Astrocyte of the spinal cord (primary cell): ENCODE results near the gene RPL27.

Source experiments
- DNase-seq: peaks from one replicate; pipeline ENCODE4 v3.0.0; 2011; ENCODE audit warnings: low read depth, low spot score
- H3K4me3 ChIP-seq: 2 replicates; pipeline ENCODE4 v1.5.1; 2011; ENCODE audit warnings: low read depth, mild to moderate bottlenecking, low read length, moderate library complexity
- CTCF ChIP-seq: IDR thresholded peaks from 2 replicates; pipeline ENCODE4 v1.5.1; 2012; ENCODE audit warnings: low read depth, mild to moderate bottlenecking, low read length, inconsistent platforms
- in situ Hi-C: cut with HindIII; loops from 2 replicates; pipeline ENCODE4 v1.10.0; 2017; ENCODE audit warnings: low sequenced_read_pairs

The RPL27 gene

GRCh38 chr17:43027091-43028032 is 29.1 kb downstream of the RPL27 start:
- no peak for DNase-seq
- in situ Hi-C loops, result no loop called here
- TF ChIP-seq CTCF, result no peak

GRCh38 chr17:43028221-43028861 is 30.1 kb downstream of the RPL27 start:
- no peak for DNase-seq
- no peak for TF ChIP-seq CTCF
- no peak overlapping the region for H3K4me3 ChIP-seq
- in situ Hi-C loops, result no loop called here

More at GRCh38 chr17:43027091-43028032, 29.1 kb downstream of the RPL27 start:
- H3K4me3 ChIP-seq, result no peak overlapping the region

GRCh38 chr17:43030137-43030767 is 32.0 kb downstream of the RPL27 start:
- H3K4me3 ChIP-seq, result no peak overlapping the region
- in situ Hi-C loops, result no loop called here
- no peak for TF ChIP-seq CTCF
- DNase-seq, result no peak

- TF ChIP-seq CTCF, result no peak
- no peak overlapping the region for H3K4me3 ChIP-seq
- no peak for DNase-seq
- in situ Hi-C loops, result no loop called here
These were observed 33.4 kb downstream of the RPL27 start for GRCh38 chr17:43031666-43032065.

GRCh38 chr17:43033948-43034881 is 36.0 kb downstream of the RPL27 start:
- no peak for TF ChIP-seq CTCF
- H3K4me3 ChIP-seq, result no peak overlapping the region
- in situ Hi-C loops, result no loop called here
- DNase-seq, result no peak

- H3K4me3 ChIP-seq, result no peak overlapping the region
- DNase-seq, result no peak
- TF ChIP-seq CTCF, result no peak
- in situ Hi-C loops, result no loop called here
These were observed 36.7 kb downstream of the RPL27 start for GRCh38 chr17:43034894-43035293.
